ENCODE measurements around the gene APOBEC3B. TPM values are rescaled to one million over a fixed set of nuclear protein-coding genes. Genes with fewer than 3 reads are reported as not detected.

The APOBEC3B gene
- total and polyA plus RNA-seq, 2 donors (not counting 3 experiments of a cell fraction or from before 2014, with no cell fraction given), result 10.3 to 19.9 TPM

DNA sequence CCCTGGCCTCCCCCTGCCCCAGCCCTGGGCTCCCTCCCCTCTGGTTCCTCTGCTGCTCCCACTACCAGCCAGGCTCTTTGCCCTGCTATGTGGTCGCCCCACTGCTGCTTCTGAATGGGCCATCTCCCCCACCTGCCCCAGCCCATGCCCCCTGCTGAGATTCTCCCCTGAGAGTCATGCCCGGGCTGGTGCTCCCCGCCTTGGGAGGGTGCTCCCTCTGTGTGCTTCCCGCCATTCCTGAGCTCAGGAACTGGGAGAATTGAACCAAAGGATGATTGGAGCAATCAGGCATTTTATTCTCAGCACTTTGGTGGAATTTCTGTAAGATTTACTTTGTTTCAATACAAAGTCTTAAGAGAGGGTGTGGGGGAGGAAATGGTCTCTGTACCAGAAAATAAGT is 45.6 kb downstream of the APOBEC3B start:
- no peak for DNase-seq (ENCODE audit: low read depth, low spot score)
- H3K27ac ChIP-seq (ENCODE audit: insufficient read depth, low read depth, low read length), result no peak overlapping the region
- peaks cover 0 to 3% of the 10 kb centered on the region in 2 experiments for H3K36me3 ChIP-seq (ENCODE audit: control insufficient read depth in 2 of 2, extremely low read depth in 1 of 2, insufficient read depth in 2 of 2, low read length in 2 of 2)
- ChIA-PET CTCF (interaction anchor here (1.2 kb wide), 1 partner anchor 94 kb away, joined by 4 read pairs; no protein-coding TSS in a partner anchor), POLR2A (no interaction called here)
- no peak for FAIRE-seq
- H3K4me1 ChIP-seq (ENCODE audit: control insufficient read depth, extremely low read depth, insufficient read depth, low read length), result no peaks in the 10 kb centered on the region
- H2AFZ ChIP-seq (ENCODE audit: low read depth, low read length), result no peak overlapping the region
- H3K4me3 ChIP-seq (replicated peaks in 1 of 3; ENCODE audit: insufficient read depth in 1 of 3, low read depth in 1 of 3, low read length in 3 of 3), result no peak overlapping the region
- TF ChIP-seq JUN (IDR thresholded peaks at IDR 0.05; ENCODE audit: borderline replicate concordance, insufficient read depth, insufficient read length, low read depth), result no peak
- TF ChIP-seq POLR2A (IDR thresholded peaks at IDR 0.05; ENCODE audit: low read depth, low read length), result no peak
- no peak for TF ChIP-seq EZH2 (IDR thresholded peaks at IDR 0.05; ENCODE audit: borderline replicate concordance, low read depth, low read length, severe bottlenecking)
- TF ChIP-seq, protein P1, sequence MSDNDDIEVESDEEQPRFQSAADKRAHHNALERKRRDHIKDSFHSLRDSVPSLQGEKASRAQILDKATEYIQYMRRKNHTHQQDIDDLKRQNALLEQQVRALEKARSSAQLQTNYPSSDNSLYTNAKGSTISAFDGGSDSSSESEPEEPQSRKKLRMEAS (IDR thresholded peaks at IDR 0.05; ENCODE audit: insufficient read depth, insufficient read length), result no peak
- TF ChIP-seq GATA2 (IDR thresholded peaks at IDR 0.05; ENCODE audit: insufficient read depth, insufficient read length, low read depth, low read length), result no peak
- H3K9ac ChIP-seq (replicated peaks; ENCODE audit: extremely low read depth, insufficient read depth, low read length), result no peak overlapping the region
- no peaks in the 10 kb centered on the region for H3K9me3 ChIP-seq (replicated peaks; ENCODE audit: control insufficient read depth, insufficient read depth, low read length)
- H3K4me2 ChIP-seq (ENCODE audit: insufficient read depth, low read length), result no peak overlapping the region
- no peaks in the 10 kb centered on the region for H3K9me1 ChIP-seq (replicated peaks; ENCODE audit: control insufficient read depth, extremely low read depth, insufficient read depth, low read length)
- H3K27me3 ChIP-seq (ENCODE audit: control insufficient read depth in 2 of 2, insufficient read depth in 2 of 2, low read length in 2 of 2), result no peaks in the 10 kb centered on the region
- no TSS peak for BruUV-seq (replicated peaks)
- dilution Hi-C loops (cut with MboI; ENCODE audit: extremely low pct_ligation_motif_present, low sequenced_read_pairs), result no loop called here
- H4K20me1 ChIP-seq (replicated peaks; ENCODE audit: control insufficient read depth, extremely low read depth, insufficient read depth, low read length), result no peaks in the 10 kb centered on the region
- H3K79me2 ChIP-seq (ENCODE audit: control insufficient read depth, insufficient read depth, low read length), result no peaks in the 10 kb centered on the region
- intact Hi-C loops (cut with micrococcal nuclease), result no loop called here

DNA sequence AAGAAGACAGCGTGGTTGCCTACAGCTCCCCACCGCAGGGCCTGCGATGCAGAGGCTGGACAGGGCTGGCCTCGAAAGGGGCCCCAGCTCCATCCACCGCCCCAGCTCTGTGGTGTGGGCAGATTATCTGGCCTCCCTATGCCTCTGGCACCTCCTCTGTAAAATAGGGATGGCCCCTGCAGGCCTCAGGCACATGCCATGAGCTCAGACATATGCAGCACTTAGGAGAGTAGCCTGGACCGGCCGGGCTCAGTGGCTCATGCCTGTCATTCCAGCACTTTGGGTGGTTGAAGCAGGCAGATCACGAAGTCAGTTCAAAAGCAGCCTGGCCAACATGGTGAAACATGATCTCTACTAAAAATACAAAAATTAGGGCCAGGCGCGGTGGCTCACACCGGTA is 46.1 kb downstream of the APOBEC3B start:
- no peaks in the 10 kb centered on the region for H3K79me2 ChIP-seq (ENCODE audit: control insufficient read depth, insufficient read depth, low read length)
- intact Hi-C loops (cut with micrococcal nuclease), result no loop called here
- DNase-seq (ENCODE audit: low read depth, low spot score), result no peak
- no TSS peak for BruUV-seq (replicated peaks)
- H3K4me2 ChIP-seq (ENCODE audit: insufficient read depth, low read length), result no peak overlapping the region
- H4K20me1 ChIP-seq (replicated peaks; ENCODE audit: control insufficient read depth, extremely low read depth, insufficient read depth, low read length), result no peaks in the 10 kb centered on the region
- H3K36me3 ChIP-seq (ENCODE audit: control insufficient read depth in 2 of 2, extremely low read depth in 1 of 2, insufficient read depth in 2 of 2, low read length in 2 of 2), result peaks cover 0 to 3% of the 10 kb centered on the region in 2 experiments
- no peak overlapping the region for H3K9ac ChIP-seq (replicated peaks; ENCODE audit: extremely low read depth, insufficient read depth, low read length)
- TF ChIP-seq EZH2 (IDR thresholded peaks at IDR 0.05; ENCODE audit: borderline replicate concordance, low read depth, low read length, severe bottlenecking) (no peak), JUN (IDR thresholded peaks at IDR 0.05; ENCODE audit: borderline replicate concordance, insufficient read depth, insufficient read length, low read depth) (no peak), POLR2A (IDR thresholded peaks at IDR 0.05; ENCODE audit: low read depth, low read length) (no peak)
- TF ChIP-seq, protein P2, sequence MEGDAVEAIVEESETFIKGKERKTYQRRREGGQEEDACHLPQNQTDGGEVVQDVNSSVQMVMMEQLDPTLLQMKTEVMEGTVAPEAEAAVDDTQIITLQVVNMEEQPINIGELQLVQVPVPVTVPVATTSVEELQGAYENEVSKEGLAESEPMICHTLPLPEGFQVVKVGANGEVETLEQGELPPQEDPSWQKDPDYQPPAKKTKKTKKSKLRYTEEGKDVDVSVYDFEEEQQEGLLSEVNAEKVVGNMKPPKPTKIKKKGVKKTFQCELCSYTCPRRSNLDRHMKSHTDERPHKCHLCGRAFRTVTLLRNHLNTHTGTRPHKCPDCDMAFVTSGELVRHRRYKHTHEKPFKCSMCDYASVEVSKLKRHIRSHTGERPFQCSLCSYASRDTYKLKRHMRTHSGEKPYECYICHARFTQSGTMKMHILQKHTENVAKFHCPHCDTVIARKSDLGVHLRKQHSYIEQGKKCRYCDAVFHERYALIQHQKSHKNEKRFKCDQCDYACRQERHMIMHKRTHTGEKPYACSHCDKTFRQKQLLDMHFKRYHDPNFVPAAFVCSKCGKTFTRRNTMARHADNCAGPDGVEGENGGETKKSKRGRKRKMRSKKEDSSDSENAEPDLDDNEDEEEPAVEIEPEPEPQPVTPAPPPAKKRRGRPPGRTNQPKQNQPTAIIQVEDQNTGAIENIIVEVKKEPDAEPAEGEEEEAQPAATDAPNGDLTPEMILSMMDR (IDR thresholded peaks at IDR 0.05; ENCODE audit: extremely low read depth in 1 of 2, insufficient read depth in 1 of 2, low read depth in 1 of 2, low read length in 2 of 2), result no peak
- ChIA-PET CTCF (interaction anchor here (1.2 kb wide), 1 partner anchor 93 kb away, joined by 4 read pairs; no protein-coding TSS in a partner anchor), POLR2A (no interaction called here)
- H3K4me3 ChIP-seq (replicated peaks in 1 of 3; ENCODE audit: insufficient read depth in 1 of 3, low read depth in 1 of 3, low read length in 3 of 3), result no peak overlapping the region
- no peaks in the 10 kb centered on the region for H3K27me3 ChIP-seq (ENCODE audit: control insufficient read depth in 2 of 2, insufficient read depth in 2 of 2, low read length in 2 of 2)
- H3K27ac ChIP-seq (ENCODE audit: insufficient read depth, low read depth, low read length), result no peak overlapping the region
- H3K4me1 ChIP-seq (ENCODE audit: control insufficient read depth, extremely low read depth, insufficient read depth, low read length), result no peaks in the 10 kb centered on the region
- dilution Hi-C loops (cut with MboI; ENCODE audit: extremely low pct_ligation_motif_present, low sequenced_read_pairs), result no loop called here
- no peaks in the 10 kb centered on the region for H3K9me3 ChIP-seq (replicated peaks; ENCODE audit: control insufficient read depth, insufficient read depth, low read length)
- no peak for FAIRE-seq
- H3K9me1 ChIP-seq (replicated peaks; ENCODE audit: control insufficient read depth, extremely low read depth, insufficient read depth, low read length), result no peaks in the 10 kb centered on the region
- H2AFZ ChIP-seq (ENCODE audit: low read depth, low read length), result no peak overlapping the region
